Stimulated activated CD8-positive, alpha-beta memory T cell treated with anti-CD3 and anti-CD28 coated beads, Interleukin-4, amount 100 ng/mL, for 48 hours (primary cell): ENCODE data around the gene TUBGCP6.
A peak's percentile ranks its signal among the peaks of the same experiment; 100 is the strongest.

ENCODE experiments used
- DNase-seq: peaks from one replicate; pipeline ENCODE4 v3.0.0-alpha.2; 2020

The TUBGCP6 gene

GRCh38 chr22:50264104-50264745 lies 19.4 kb upstream of the TUBGCP6 start:
- DNase-seq: no peak

GRCh38 chr22:50262973-50263617 lies 18.3 kb upstream of the TUBGCP6 start:
- DNase-seq: no peak

GRCh38 chr22:50262460-50262911 lies 17.7 kb upstream of the TUBGCP6 start:
- no peak for DNase-seq

- no peak for DNase-seq
Measured at GRCh38 chr22:50261615-50262459, 17.0 kb upstream of the TUBGCP6 start, which contains the start of gene MAPK12. MAPK12 (minus strand) TSS chr22:50261683; CDS start chr22:50261509, 174 bp downstream.

GRCh38 chr22:50260801-50261614 lies 16.2 kb upstream of the TUBGCP6 start:
- DNase-seq: peak; percentile 63

GRCh38 chr22:50260434-50260800 lies 15.6 kb upstream of the TUBGCP6 start:
- no peak for DNase-seq

GRCh38 chr22:50259302-50259701 lies 14.5 kb upstream of the TUBGCP6 start:
- no peak for DNase-seq

GRCh38 chr22:50258361-50259292 lies 13.8 kb upstream of the TUBGCP6 start:
- DNase-seq: no peak

- no peak for DNase-seq
Measured at GRCh38 chr22:50257451-50258360, 12.9 kb upstream of the TUBGCP6 start.

GRCh38 chr22:50257041-50257440 lies 12.2 kb upstream of the TUBGCP6 start:
- no peak for DNase-seq

GRCh38 chr22:50256258-50256862 lies 11.5 kb upstream of the TUBGCP6 start:
- no peak for DNase-seq

GRCh38 chr22:50255607-50256006 lies 10.8 kb upstream of the TUBGCP6 start:
- no peak for DNase-seq

- DNase-seq: no peak
Measured at GRCh38 chr22:50255099-50255498, 10.3 kb upstream of the TUBGCP6 start.

- no peak for DNase-seq
Measured at GRCh38 chr22:50253941-50254340, 9.1 kb upstream of the TUBGCP6 start.

GRCh38 chr22:50253046-50253915 lies 8.5 kb upstream of the TUBGCP6 start:
- no peak for DNase-seq

- DNase-seq: peak; percentile 79
Measured at GRCh38 chr22:50252082-50253045, 7.5 kb upstream of the TUBGCP6 start.

- no peak for DNase-seq
Measured at GRCh38 chr22:50251477-50252081, 6.8 kb upstream of the TUBGCP6 start.
